H1 (cell line): ENCODE measurements around the gene ANKRD6. TPM values are rescaled to one million over a fixed set of nuclear protein-coding genes. Genes with fewer than 3 reads are reported as not detected.

ENCODE experiments used
- CTCF ChIA-PET: fragments of 300-600 bp; sonication (Branson Sonifier 250); formaldehyde crosslinking; loops from one replicate; lab custom pipeline; 2021; ENCODE audit not compliant: partially characterized antibody; lab: Charles Lee
- POLR2A ChIA-PET: fragments of 300-600 bp; sonication (Branson Sonifier 250); formaldehyde crosslinking; loops from one replicate; lab custom pipeline; 2021; ENCODE audit warnings: inconsistent platforms; ENCODE audit not compliant: partially characterized antibody; lab: Charles Lee
- DNase-seq, 2 experiments: peaks; one replicate each; pipeline versions ENCODE4 v3.0.0 to v3.0.0-alpha.2; 2010 to 2022; ENCODE audit warnings: low spot score in 2 of 2, low read depth in 1 of 2, mixed read lengths in 1 of 2
- FAIRE-seq: peaks from 2 replicates; lab custom pipeline; 2011; peaks lifted over from hg19 to GRCh38; lab: Jason Lieb, UNC
- H2AFZ ChIP-seq: 2 replicates; pipeline ENCODE4 v1.8.1; 2012; ENCODE audit warnings: low read length, inconsistent platforms
- H2AK5ac ChIP-seq: 2 replicates; pipeline ENCODE4 v1.6.1; 2013; ENCODE audit warnings: low read depth, low read length
- H2BK120ac ChIP-seq: replicated peaks from 2 replicates; pipeline ENCODE3; 2013; ENCODE audit warnings: low read depth, low read length, inconsistent platforms
- H2BK12ac ChIP-seq: 2 replicates; pipeline ENCODE4 v1.6.1; 2013; ENCODE audit warnings: low read depth, low read length
- H2BK15ac ChIP-seq: 2 replicates; pipeline ENCODE4 v1.6.1; 2013; ENCODE audit warnings: low read length
- H2BK20ac ChIP-seq: 2 replicates; pipeline ENCODE4 v1.6.1; 2013; ENCODE audit warnings: low read length
- H2BK5ac ChIP-seq: 2 replicates; pipeline ENCODE4 v1.6.1; 2013; ENCODE audit warnings: low read depth, low read length
- H3K14ac ChIP-seq: 2 replicates; pipeline ENCODE4 v1.6.1; 2013; ENCODE audit warnings: inconsistent platforms; ENCODE audit not compliant: insufficient read length
- H3K18ac ChIP-seq: 2 replicates; pipeline ENCODE4 v1.6.1; 2013; ENCODE audit warnings: low read length; ENCODE audit errors: extremely low read depth
- H3K23ac ChIP-seq: 2 replicates; pipeline ENCODE4 v1.6.1; 2013; ENCODE audit warnings: inconsistent platforms; ENCODE audit not compliant: insufficient read length
- H3K23me2 ChIP-seq: 2 replicates; pipeline ENCODE4 v1.6.1; 2013; ENCODE audit warnings: low read depth, low read length
- H3K27ac ChIP-seq: 2 replicates; pipeline ENCODE4 v1.6.1; 2011; ENCODE audit warnings: low read depth, low read length, inconsistent platforms
- H3K27me3 ChIP-seq, 4 experiments: replicated peaks in 1 of 4; 1 replicate in 1 of 4; 2 replicates in 3 of 4; pipeline versions ENCODE4 v1.6.1 to v1.8.1; 2011 to 2013; ENCODE audit warnings: low read length in 3 of 4, mild to moderate bottlenecking in 3 of 4, inconsistent platforms in 2 of 4, mixed read lengths in 2 of 4, moderate library complexity in 1 of 4; ENCODE audit not compliant: control insufficient read depth in 3 of 4, insufficient read depth in 3 of 4; ENCODE audit errors: extremely low read depth in 1 of 4
- H3K36me3 ChIP-seq, 4 experiments: 2 replicates each; pipeline versions ENCODE4 v1.6.1 to v1.8.1; 2011 to 2013; ENCODE audit warnings: mild to moderate bottlenecking in 4 of 4, low read length in 3 of 4, moderate library complexity in 2 of 4, control low read depth in 1 of 4, inconsistent platforms in 1 of 4; ENCODE audit not compliant: insufficient read depth in 4 of 4, control insufficient read depth in 2 of 4
- H3K4ac ChIP-seq: replicated peaks from 2 replicates; pipeline ENCODE3; 2013; ENCODE audit warnings: low read length, low read depth, mixed read lengths, inconsistent platforms; ENCODE audit not compliant: insufficient read length
- H3K4me1 ChIP-seq, 4 experiments: replicated peaks in 1 of 4; 1 replicate in 1 of 4; 2 replicates in 3 of 4; pipeline versions ENCODE4 v1.6.1 to v1.8.1; 2011 to 2013; ENCODE audit warnings: low read length in 3 of 4, inconsistent platforms in 2 of 4, mixed read lengths in 1 of 4; ENCODE audit not compliant: insufficient read depth in 4 of 4, control insufficient read depth in 3 of 4
- H3K4me2 ChIP-seq, 2 experiments: 2 replicates each; pipeline versions ENCODE4 v1.6.1 to v1.8.1; 2011 to 2013; ENCODE audit warnings: low read depth in 2 of 2, low read length in 2 of 2, control low read depth in 1 of 2, inconsistent platforms in 1 of 2, mild to moderate bottlenecking in 1 of 2; ENCODE audit not compliant: insufficient read depth in 1 of 2
- H3K4me3 ChIP-seq, 4 experiments: fragments of 200-600, 300-600 bp in 1 of 4; sonication (generic), shearing (Covaris generic), sonication (Bioruptor Twin) in 1 of 4; 2 replicates each; pipeline versions ENCODE4 v1.5.1 to v1.8.1; 2011 to 2016; ENCODE audit warnings: low read length in 4 of 4, low read depth in 3 of 4, control low read depth in 2 of 4, inconsistent platforms in 2 of 4, mild to moderate bottlenecking in 2 of 4, mixed read lengths in 1 of 4, moderate library complexity in 1 of 4; ENCODE audit not compliant: insufficient read depth in 2 of 4; ENCODE audit errors: extremely low read depth in 1 of 4
- H3K56ac ChIP-seq: replicated peaks from 2 replicates; pipeline ENCODE3; 2013; ENCODE audit warnings: low read depth, mild to moderate bottlenecking, mixed read lengths, low read length, inconsistent platforms; ENCODE audit not compliant: insufficient read length
- H3K79me1 ChIP-seq: 2 replicates; pipeline ENCODE4 v1.6.1; 2013; ENCODE audit warnings: low read depth, low read length, control low read depth
- H3K79me2 ChIP-seq, 2 experiments: 2 replicates each; pipeline versions ENCODE4 v1.6.1 to v1.8.1; 2012 to 2013; ENCODE audit warnings: low read length in 2 of 2, mild to moderate bottlenecking in 2 of 2, inconsistent platforms in 1 of 2; ENCODE audit not compliant: insufficient read depth in 2 of 2, control insufficient read depth in 1 of 2
- H3K9ac ChIP-seq, 4 experiments: replicated peaks in 1 of 4; 1 replicate in 1 of 4; 2 replicates in 3 of 4; pipeline versions ENCODE4 v1.6.1 to v1.8.1; 2011 to 2013; ENCODE audit warnings: low read depth in 3 of 4, low read length in 3 of 4, control low read depth in 2 of 4, mild to moderate bottlenecking in 2 of 4, moderate library complexity in 2 of 4, inconsistent platforms in 1 of 4; ENCODE audit errors: extremely low read depth in 1 of 4
- H3K9me3 ChIP-seq, 2 experiments: 2 replicates each; pipeline versions ENCODE4 v1.6.1 to v1.8.1; 2012 to 2013; ENCODE audit warnings: mild to moderate bottlenecking in 2 of 2, moderate library complexity in 2 of 2, control low read depth in 1 of 2, inconsistent platforms in 1 of 2, low read depth in 1 of 2, low read length in 1 of 2, mixed read lengths in 1 of 2; ENCODE audit not compliant: insufficient read depth in 2 of 2
- H4K20me1 ChIP-seq, 2 experiments: replicated peaks in 1 of 2; 2 replicates each; pipeline versions ENCODE3 to v1.8.1; 2011 to 2013; ENCODE audit warnings: inconsistent platforms in 2 of 2, low read length in 2 of 2, mild to moderate bottlenecking in 1 of 2; ENCODE audit not compliant: insufficient read depth in 2 of 2, control insufficient read depth in 1 of 2
- H4K5ac ChIP-seq: 2 replicates; pipeline ENCODE4 v1.6.1; 2013; ENCODE audit warnings: low read length, low read depth, mixed read lengths, inconsistent platforms; ENCODE audit not compliant: insufficient read length
- H4K8ac ChIP-seq: 2 replicates; pipeline ENCODE4 v1.8.0; 2013; ENCODE audit warnings: mild to moderate bottlenecking, moderate library complexity, low read length, inconsistent platforms; ENCODE audit not compliant: insufficient read depth; ENCODE audit errors: extremely low read depth
- H4K91ac ChIP-seq: replicated peaks from 2 replicates; pipeline ENCODE3; 2013; ENCODE audit warnings: low read length, mixed read lengths, inconsistent platforms; ENCODE audit not compliant: insufficient read length
- EZH2 ChIP-seq: fragments of 200-600 bp; sonication (generic); IDR thresholded peaks from 2 replicates; pipeline ENCODE4 v1.7.1; 2012; ENCODE audit warnings: low read depth, mild to moderate bottlenecking, moderate library complexity, low read length, inconsistent platforms; ENCODE audit not compliant: severe bottlenecking
- KDM1A ChIP-seq: fragments of 200-600, 300-600 bp; sonication (generic); IDR thresholded peaks from 2 replicates; pipeline ENCODE4 v1.7.1; 2016; ENCODE audit warnings: mild to moderate bottlenecking, low read length, borderline replicate concordance
- POLR2AphosphoS5 ChIP-seq: IDR thresholded peaks from 2 replicates; pipeline ENCODE4 v1.6.1; 2011; ENCODE audit warnings: low read depth, low read length
- RAD21 ChIP-seq, 2 experiments: IDR thresholded peaks in 1 of 2; conservative IDR thresholded peaks in 1 of 2; 2 replicates each; pipeline ENCODE4 v1.6.1; 2011; ENCODE audit warnings: low read depth in 2 of 2, low read length in 2 of 2, improper control_type of control experiment in 1 of 2, inconsistent platforms in 1 of 2, mild to moderate bottlenecking in 1 of 2, moderate library complexity in 1 of 2
- SIRT6 ChIP-seq: IDR thresholded peaks from one replicate; pipeline ENCODE4 v1.7.1; 2012; ENCODE audit warnings: low read length, inconsistent platforms
- SP4 ChIP-seq: IDR thresholded peaks from 2 replicates; pipeline ENCODE4 v1.6.1; 2012; ENCODE audit warnings: low read length, inconsistent platforms
- WGBS, 2 experiments: shearing (Covaris generic) in 1 of 2; methylation state at CpG; one replicate each; pipeline versions ENCODE4 v1.1.6 to v1.1.7; 2013 to 2015; ENCODE audit warnings: low lambda C conversion rate in 2 of 2, mixed read lengths in 2 of 2, inconsistent platforms in 1 of 2, low coverage in 1 of 2, missing lambda C conversion rate in 1 of 2; ENCODE audit not compliant: insufficient replicate concordance in 2 of 2, insufficient coverage in 1 of 2, insufficient read length in 1 of 2; ENCODE audit errors: extremely low coverage in 1 of 2, missing lambda C conversion rate in 1 of 2; 5-methylcytosine and 5-hydroxymethylcytosine counted together
- polyA plus RNA-seq, 7 experiments: library from polyadenylated mRNA; depleted of rRNA in 3 of 7; stranded (reverse) in 5 of 7; unstranded in 2 of 7; fragments of >200 nt in 5 of 7; fragments of 200-250 nt in 2 of 7; gene quantifications; 1 replicate in 5 of 7; 2 replicates in 1 of 7; 4 replicates in 1 of 7; pipeline versions ENCODE4 v1.2.1 to v1.2.3, GENCODE V29; 2011 to 2013; ENCODE audit warnings: missing spikeins in 2 of 7, mixed read lengths in 2 of 7
- total RNA-seq: library from RNA; stranded (reverse); fragmentation: NEBNext Ultra II Directional; extraction: Animal tissue kit (Norgen Biotek cat#: 25700); gene quantifications from 2 replicates; pipeline ENCODE4 v1.2.1, GENCODE V29; 2021

Gene ANKRD6
- total and polyA plus RNA-seq, 2 of the 8 experiments (the other 6 are each of a cell fraction or from before 2014, with no cell fraction given) = 5.9 to 12.8 TPM

DNA sequence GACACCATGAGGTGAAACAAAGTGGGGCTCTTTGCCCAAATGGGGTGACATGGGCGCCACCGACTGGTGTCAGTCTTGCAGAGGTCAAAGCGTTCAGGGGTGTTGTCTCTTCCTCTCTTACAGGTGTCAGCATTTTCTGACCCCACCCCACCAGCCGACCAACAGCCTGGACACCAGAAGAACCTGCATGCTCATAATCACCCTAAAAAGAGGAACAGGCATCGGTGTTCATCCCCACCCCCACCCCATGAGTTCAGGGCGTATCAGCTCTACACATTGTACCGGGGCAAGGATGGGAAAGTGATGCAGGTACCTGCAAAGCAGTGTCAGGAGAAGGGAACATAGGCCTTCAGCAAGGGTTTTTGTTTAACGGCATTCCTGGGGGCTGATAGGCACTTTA lies 190.8 kb downstream of the ANKRD6 start:
- FAIRE-seq (no peak), DNase-seq (no peak)
- Histone ChIP-seq H3K14ac (no peak overlapping the region), H3K36me3 (no peaks in the 10 kb centered on the region; a peak in 2 of 8 replicates), H3K79me2 (no peaks in the 10 kb centered on the region), H2BK5ac (no peak overlapping the region), H3K4me1 (no peaks in the 10 kb centered on the region), H2BK12ac (no peak overlapping the region), H3K4ac (no peak overlapping the region), H3K27me3 (no peaks in the 10 kb centered on the region), H4K91ac (no peak overlapping the region), H3K18ac (no peak overlapping the region), H3K23me2 (no peaks in the 10 kb centered on the region), H3K4me2 (no peak overlapping the region), H3K23ac (no peak overlapping the region), H3K9ac (no peak overlapping the region), H4K20me1 (no peaks in the 10 kb centered on the region), H3K56ac (no peak overlapping the region), H3K79me1 (no peaks in the 10 kb centered on the region), H4K5ac (no peak overlapping the region), H2AFZ (no peak overlapping the region), H2AK5ac (no peak overlapping the region), H2BK120ac (no peak overlapping the region), H2BK15ac (no peak overlapping the region), H2BK20ac (no peak overlapping the region), H4K8ac (no peak overlapping the region), H3K9me3 (no peaks in the 10 kb centered on the region), H3K4me3 (no peak overlapping the region), H3K27ac (no peak overlapping the region)
- CTCF ChIA-PET = interaction anchor here (0.6 to 1.5 kb wide), 10 partner anchors 11 to 316 kb away, joined by 3 to 8 read pairs (median 4); no protein-coding TSS in a partner anchor
- POLR2A ChIA-PET = interaction anchor here (1.0 kb wide), 1 partner anchor 271 kb away, joined by 4 read pairs; the partner anchor contains the start of gene UBE2J1
- WGBS, 2 experiments = 99% methylated on average over 8 of the region's 8 CpGs; no CpG with 5 or more reads in 1 of the 2 experiments
- TF ChIP-seq SIRT6 (no peak), POLR2AphosphoS5 (no peak), EZH2 (no peak), KDM1A (no peak), RAD21 (IDR thresholded peaks at IDR 0.05 in 1 of 2, conservative IDR thresholded peaks at IDR 0.05 in 1 of 2; ENCODE audit: low read depth in 2 of 2, low read length in 2 of 2) (peak; percentile 17; a peak in 2 of 4 replicates), SP4 (no peak)
